Activated naive CD4-positive, alpha-beta T cell treated with anti-CD3 and anti-CD28 coated beads, Interleukin-2, amount 50 U/mL, for 24 hours (primary cell): Measurements from ENCODE around the gene POLR2H.

ENCODE experiments used
- H3K27ac Mint-ChIP-seq: one replicate; pipeline ENCODE4 v1.8.0; 2021; ENCODE audit warnings: mild to moderate bottlenecking, mixed read lengths
- H3K27me3 Mint-ChIP-seq: one replicate; pipeline ENCODE4 v1.8.0; 2021; ENCODE audit warnings: mixed read lengths
- H3K36me3 Mint-ChIP-seq: one replicate; pipeline ENCODE4 v1.8.0; 2021; ENCODE audit warnings: mixed read lengths
- H3K4me1 Mint-ChIP-seq: one replicate; pipeline ENCODE4 v1.8.0; 2021; ENCODE audit warnings: mixed read lengths
- H3K4me3 Mint-ChIP-seq: one replicate; pipeline ENCODE4 v1.8.0; 2021; ENCODE audit warnings: mild to moderate bottlenecking, mixed read lengths
- H3K9me3 Mint-ChIP-seq: one replicate; pipeline ENCODE4 v1.8.0; 2021; ENCODE audit warnings: mixed read lengths

Gene POLR2H

DNA sequence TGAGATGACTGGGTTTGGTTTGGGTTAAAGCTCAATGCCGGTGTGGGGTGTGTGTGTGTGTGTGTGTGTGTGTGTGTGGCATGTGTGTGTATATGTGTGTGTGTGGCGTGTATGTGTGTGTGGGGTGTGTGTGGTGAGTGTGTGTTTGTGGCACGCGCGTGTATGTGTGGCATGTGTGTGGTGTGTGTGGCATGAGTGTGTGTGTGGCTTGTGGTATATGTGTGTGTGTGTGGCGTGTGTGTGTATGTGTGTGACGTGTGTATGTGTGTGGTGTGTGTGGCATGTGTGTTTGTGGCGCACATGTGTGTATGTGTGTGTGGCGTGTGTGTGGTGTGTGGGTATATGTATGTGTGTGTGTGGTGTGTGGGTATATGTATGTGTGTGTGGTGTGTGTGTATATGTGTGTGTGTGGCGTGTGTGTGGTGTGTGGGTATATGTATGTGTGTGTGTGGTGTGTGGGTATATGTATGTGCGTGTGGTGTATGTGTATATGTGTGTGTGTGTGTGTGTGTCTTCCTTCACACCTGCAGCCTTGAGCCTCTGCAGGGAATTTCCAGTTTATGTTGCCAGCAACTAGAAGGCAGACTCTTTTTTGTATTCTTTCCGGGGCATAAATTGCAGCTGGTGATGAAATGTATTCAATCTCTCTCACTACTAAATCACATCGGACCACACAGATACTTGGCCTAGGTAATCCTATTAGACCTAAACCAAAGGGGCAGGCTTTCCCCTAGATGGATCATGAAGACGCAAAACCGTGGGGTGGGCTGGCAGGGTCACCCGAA is 53.1 kb downstream of the POLR2H start:
- no peak overlapping the region for H3K4me3 Mint-ChIP-seq
- H3K27me3 Mint-ChIP-seq = no peaks in the 10 kb centered on the region
- H3K9me3 Mint-ChIP-seq = no peaks in the 10 kb centered on the region
- no peaks in the 10 kb centered on the region for H3K36me3 Mint-ChIP-seq
- no peaks in the 10 kb centered on the region for H3K4me1 Mint-ChIP-seq
- H3K27ac Mint-ChIP-seq = no peak overlapping the region

DNA sequence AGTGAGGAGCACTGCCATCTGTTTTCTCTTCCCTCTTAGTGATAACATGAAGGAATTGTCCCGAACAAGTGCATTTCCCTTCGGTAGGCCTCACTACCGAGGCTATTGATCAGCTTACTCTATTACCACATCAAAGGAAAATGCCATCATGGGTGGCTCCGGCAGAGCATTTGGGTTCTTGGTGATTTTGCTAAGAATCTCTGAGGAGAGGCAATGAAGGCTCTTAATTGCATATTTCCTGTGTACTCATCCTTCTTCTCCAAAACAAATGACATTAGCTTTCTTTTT is 53.6 kb downstream of the POLR2H start:
- Mint-ChIP-seq H3K27me3 (no peaks in the 10 kb centered on the region), H3K27ac (no peak overlapping the region), H3K9me3 (no peaks in the 10 kb centered on the region), H3K36me3 (no peaks in the 10 kb centered on the region), H3K4me1 (no peaks in the 10 kb centered on the region), H3K4me3 (no peak overlapping the region)

DNA sequence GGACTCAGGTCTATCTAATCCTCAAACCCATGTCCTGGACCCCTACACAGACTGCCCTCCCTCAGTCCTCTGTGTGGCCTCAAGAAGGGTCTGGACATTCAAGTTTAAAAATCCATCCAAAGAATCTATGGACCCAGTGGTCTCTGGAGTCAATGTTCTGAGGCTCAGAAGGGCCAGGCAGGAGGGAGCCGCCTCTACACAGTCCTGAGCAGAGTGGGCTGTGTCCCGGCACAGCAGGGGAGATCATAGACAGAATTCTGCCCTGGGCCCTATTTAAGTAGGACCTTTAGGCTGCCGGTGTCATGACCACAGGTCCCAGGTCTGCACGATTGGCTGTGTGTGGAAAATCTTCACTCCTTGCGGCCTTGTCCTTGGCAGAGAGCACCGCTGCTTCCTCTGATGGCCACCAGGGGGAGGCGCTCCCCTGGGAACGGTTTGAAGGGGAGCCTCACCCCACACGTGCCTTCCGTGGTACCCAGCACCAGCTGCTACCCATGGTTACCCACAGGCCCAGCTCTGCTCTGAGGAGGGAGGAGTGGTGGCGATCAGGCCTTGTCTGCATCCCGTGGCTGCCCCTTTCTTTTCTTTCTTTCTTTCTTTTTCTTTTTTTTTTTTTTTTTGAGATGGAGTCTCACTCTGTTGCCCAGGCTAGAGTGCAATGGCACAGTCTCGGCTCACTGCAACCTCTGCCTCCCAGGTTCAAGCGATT is 56.3 kb downstream of the POLR2H start:
- H3K27ac Mint-ChIP-seq = no peak overlapping the region
- H3K4me1 Mint-ChIP-seq = no peaks in the 10 kb centered on the region
- H3K9me3 Mint-ChIP-seq = no peaks in the 10 kb centered on the region
- no peaks in the 10 kb centered on the region for H3K27me3 Mint-ChIP-seq
- no peak overlapping the region for H3K4me3 Mint-ChIP-seq
- no peaks in the 10 kb centered on the region for H3K36me3 Mint-ChIP-seq
